Measurements from ENCODE around the gene NFX1.

- no peak for TF ChIP-seq POLR2A (IDR thresholded peaks at IDR 0.05)
- no peak for TF ChIP-seq CTCF (IDR thresholded peaks at IDR 0.05)
These were observed 65.6 kb downstream of the NFX1 start for GRCh38 chr9:33355933-33356332.
